ENCODE measurements around the gene IGFBP5. TPM values are rescaled to one million over a fixed set of nuclear protein-coding genes. Genes with fewer than 3 reads are reported as not detected.

The IGFBP5 gene
- total RNA-seq, 1 donor from 2014 or later, result 415 TPM

DNA sequence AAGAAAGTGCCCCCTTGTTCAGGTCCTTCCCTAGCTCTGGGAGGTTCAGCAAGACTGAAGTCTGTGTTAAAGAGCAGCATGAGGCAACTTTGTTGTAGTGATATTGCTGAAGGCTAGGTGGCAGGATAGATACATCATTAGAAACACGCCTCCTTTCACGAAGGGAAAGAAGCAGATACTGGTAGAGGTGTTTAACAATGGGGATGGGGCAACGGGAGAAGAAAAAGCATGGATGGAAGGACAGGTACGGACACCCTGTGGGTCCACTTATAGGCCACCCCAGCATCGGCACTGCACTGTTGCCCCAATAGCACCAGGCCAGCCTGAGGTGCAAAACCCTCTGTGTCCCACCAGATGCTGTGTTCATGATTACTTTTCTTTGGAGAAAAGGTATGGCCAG is 3.5 kb upstream of the IGFBP5 start:
- H3K4me1 Mint-ChIP-seq, result peaks cover 26% of the 10 kb centered on the region

DNA sequence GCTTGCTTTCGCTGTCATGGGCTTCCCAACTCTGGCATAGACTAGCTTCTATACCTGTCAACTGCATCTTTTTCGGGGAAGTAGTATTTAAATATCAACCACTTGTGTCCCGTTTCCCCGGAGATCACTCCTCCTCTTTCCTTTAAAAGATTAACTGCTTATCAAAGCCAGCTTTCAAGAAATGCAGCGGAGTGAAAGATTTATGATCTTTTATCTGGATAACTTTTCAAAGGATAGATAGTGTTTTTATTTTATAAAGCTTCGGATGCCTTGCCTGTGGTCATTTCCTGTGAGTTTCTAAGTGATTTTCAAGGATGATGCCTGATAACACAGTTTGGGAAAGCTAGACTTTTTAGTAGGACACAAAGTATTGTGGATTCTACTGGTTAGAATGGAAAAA is 2.9 kb upstream of the IGFBP5 start:
- H3K27ac Mint-ChIP-seq, result peak overlapping the region; percentile 52
- peaks cover 28% of the 10 kb centered on the region for H3K4me1 Mint-ChIP-seq
- H3K36me3 Mint-ChIP-seq, result no peaks in the 10 kb centered on the region
- H3K27me3 Mint-ChIP-seq (ENCODE audit: low read depth), result no peaks in the 10 kb centered on the region
- TF ChIP-seq, protein P1, sequence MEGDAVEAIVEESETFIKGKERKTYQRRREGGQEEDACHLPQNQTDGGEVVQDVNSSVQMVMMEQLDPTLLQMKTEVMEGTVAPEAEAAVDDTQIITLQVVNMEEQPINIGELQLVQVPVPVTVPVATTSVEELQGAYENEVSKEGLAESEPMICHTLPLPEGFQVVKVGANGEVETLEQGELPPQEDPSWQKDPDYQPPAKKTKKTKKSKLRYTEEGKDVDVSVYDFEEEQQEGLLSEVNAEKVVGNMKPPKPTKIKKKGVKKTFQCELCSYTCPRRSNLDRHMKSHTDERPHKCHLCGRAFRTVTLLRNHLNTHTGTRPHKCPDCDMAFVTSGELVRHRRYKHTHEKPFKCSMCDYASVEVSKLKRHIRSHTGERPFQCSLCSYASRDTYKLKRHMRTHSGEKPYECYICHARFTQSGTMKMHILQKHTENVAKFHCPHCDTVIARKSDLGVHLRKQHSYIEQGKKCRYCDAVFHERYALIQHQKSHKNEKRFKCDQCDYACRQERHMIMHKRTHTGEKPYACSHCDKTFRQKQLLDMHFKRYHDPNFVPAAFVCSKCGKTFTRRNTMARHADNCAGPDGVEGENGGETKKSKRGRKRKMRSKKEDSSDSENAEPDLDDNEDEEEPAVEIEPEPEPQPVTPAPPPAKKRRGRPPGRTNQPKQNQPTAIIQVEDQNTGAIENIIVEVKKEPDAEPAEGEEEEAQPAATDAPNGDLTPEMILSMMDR (IDR thresholded peaks at IDR 0.05; ENCODE audit: unreplicated experiment), result no peak
- DNase-seq (ENCODE audit: low spot score in 2 of 2, unreplicated experiment in 2 of 2), result no peak
- no peak overlapping the region for H3K4me3 Mint-ChIP-seq
- no peaks in the 10 kb centered on the region for H3K9me3 Mint-ChIP-seq

More for the DNA sequence above, 3.5 kb upstream of the IGFBP5 start:
- H3K4me3 Mint-ChIP-seq, result no peak overlapping the region
- no peak for DNase-seq (ENCODE audit: low spot score in 2 of 2, unreplicated experiment in 2 of 2)
- no peaks in the 10 kb centered on the region for H3K27me3 Mint-ChIP-seq (ENCODE audit: low read depth)
- no peaks in the 10 kb centered on the region for H3K36me3 Mint-ChIP-seq
- no peak overlapping the region for H3K27ac Mint-ChIP-seq
- TF ChIP-seq, protein P1 (IDR thresholded peaks at IDR 0.05; ENCODE audit: unreplicated experiment), result peak; percentile 28
- no peaks in the 10 kb centered on the region for H3K9me3 Mint-ChIP-seq

DNA sequence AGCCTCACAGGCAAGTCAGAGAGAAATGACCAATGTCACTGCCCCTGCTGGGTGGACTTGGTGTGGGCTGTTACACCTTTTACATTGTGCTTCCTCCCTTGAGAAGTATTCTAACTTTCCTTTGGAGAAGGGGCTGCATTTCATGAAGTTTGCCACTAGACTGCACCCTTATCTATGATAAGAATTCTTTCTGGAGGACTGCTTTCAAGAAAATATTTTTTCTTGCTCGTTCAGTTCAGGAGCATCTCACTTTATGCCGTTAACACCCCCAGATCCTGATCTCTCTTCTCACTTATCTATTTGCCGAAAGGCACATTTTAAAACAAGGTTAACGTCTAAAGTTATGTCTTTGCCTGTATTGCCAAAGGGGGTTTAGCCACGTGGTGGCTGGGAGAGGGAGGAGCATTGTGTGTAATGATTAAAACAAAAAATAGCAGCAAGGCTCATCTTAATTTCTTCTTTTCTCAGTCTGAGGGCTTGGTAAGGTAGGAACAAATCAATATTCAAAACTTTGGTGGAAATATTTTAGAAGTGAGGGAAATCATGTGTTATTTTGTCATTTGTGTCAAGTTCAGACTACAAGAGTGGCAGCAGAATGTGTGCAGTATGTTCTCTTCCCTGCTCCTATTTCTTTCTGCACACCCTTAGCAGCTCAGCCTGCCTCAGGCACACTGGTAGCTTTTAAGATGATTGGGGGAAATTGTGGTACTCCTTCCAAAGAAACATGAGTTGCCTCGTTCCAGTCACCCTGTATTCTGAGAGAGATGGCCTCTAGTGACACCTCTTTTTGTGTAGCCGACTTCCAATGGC is 1.6 kb upstream of the IGFBP5 start:
- TF ChIP-seq, protein P1 (IDR thresholded peaks at IDR 0.05; ENCODE audit: unreplicated experiment), result peak; percentile 61
- Mint-ChIP-seq H3K4me3 (peak overlapping the region; percentile 26), H3K4me1 (peaks cover 28% of the 10 kb centered on the region), H3K27me3 (ENCODE audit: low read depth) (no peaks in the 10 kb centered on the region), H3K9me3 (no peaks in the 10 kb centered on the region), H3K36me3 (no peaks in the 10 kb centered on the region), H3K27ac (peak overlapping the region; percentile 71)
- DNase-seq (ENCODE audit: low spot score in 2 of 2, unreplicated experiment in 2 of 2), result no peak

DNA sequence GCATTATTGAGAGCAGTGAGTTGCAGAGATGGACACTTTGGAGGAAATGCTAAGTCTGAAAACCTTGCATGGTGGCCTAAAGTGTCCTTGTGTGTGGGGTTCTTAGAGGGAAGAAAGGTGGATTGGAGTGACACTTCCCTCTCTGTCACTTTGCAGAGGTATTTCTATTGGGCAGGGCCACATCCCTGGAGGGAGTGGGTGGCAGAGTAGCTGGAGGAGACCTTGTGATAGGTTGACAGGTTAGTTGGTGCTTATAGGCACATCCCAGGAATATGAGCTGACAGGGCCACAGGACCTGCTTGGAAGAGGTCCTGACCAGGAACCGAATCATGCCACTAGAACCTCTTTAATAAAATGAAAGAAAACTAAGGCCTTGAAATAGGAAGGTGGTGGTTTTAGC is 972 bp upstream of the IGFBP5 start:
- Mint-ChIP-seq H3K9me3 (no peaks in the 10 kb centered on the region), H3K27ac (peak overlapping the region; percentile 71), H3K36me3 (no peaks in the 10 kb centered on the region), H3K4me3 (peak overlapping the region; percentile 3), H3K4me1 (peaks cover 28% of the 10 kb centered on the region), H3K27me3 (ENCODE audit: low read depth) (no peaks in the 10 kb centered on the region)
- TF ChIP-seq, protein P1 (IDR thresholded peaks at IDR 0.05; ENCODE audit: unreplicated experiment), result no peak
- no peak for DNase-seq (ENCODE audit: low spot score in 2 of 2, unreplicated experiment in 2 of 2)

GRCh38 chr2:216694826-216695217 is 527 bp downstream of the IGFBP5 start:
- Mint-ChIP-seq H3K4me1 (peaks cover 41% of the 10 kb centered on the region), H3K27ac (peak overlapping the region; percentile 90), H3K36me3 (no peaks in the 10 kb centered on the region), H3K9me3 (no peaks in the 10 kb centered on the region), H3K4me3 (peak overlapping the region; percentile 97), H3K27me3 (ENCODE audit: low read depth) (no peaks in the 10 kb centered on the region)
- TF ChIP-seq, protein P1 (IDR thresholded peaks at IDR 0.05; ENCODE audit: unreplicated experiment), result no peak
- no peak for DNase-seq (ENCODE audit: low spot score in 2 of 2, unreplicated experiment in 2 of 2)

Data from mesothelial cell of epicardium (in vitro differentiated cells).